Measurements from ENCODE around the gene PRAME. TPM values are rescaled to one million over a fixed set of nuclear protein-coding genes. Genes with fewer than 3 reads are reported as not detected.

The PRAME gene
- total and polyA plus RNA-seq, 2 donors, result 0.89 to 1.1 TPM

DNA sequence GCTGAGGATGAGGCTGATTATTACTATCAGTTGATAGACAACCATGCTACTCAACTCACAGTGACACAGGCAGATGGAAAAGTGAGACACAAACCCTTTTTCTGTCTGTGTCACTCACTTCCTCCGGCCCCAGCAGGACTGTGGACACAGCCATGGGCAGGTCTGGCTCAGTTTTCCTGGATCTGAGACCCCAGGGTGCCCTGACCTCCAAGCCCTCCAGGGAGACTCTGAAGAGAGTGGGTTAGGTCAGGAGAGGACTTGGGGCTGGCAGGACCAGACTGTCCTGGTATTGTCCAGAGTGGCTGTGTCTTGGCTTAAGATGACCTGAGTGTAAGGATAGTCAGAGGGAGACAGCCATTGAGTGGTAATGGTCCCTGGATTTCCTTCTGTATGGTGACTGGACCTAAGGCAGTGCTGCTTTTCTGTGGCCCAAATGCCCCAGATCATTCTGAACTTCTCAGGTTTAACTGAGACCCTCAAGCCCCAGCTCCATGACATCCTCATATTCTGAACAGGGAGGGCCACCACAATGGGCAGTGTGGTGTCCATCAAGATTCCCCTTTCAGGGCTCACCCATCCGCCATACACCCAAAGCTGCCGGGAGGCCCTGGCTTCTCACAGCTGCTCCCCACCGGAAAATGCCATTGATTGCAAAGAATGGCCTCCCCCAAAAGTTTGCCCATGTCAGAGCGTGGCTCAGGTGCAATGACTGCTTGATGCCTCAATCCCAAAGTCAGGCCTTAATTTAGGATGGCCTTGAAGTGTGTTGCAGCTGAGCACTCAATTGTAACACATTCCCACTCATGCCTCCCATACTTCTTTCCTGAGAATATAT lies 36.2 kb upstream of the PRAME start:
- H3K9me3 ChIP-seq (ENCODE audit: control insufficient read depth in 2 of 2, insufficient read depth in 1 of 2, low read length in 1 of 2), result no peaks in the 10 kb centered on the region
- H3K27ac ChIP-seq (ENCODE audit: low read depth in 1 of 2, low read length in 1 of 2), result no peak overlapping the region
- H3K27me3 ChIP-seq (ENCODE audit: control insufficient read depth in 2 of 2, insufficient read depth in 1 of 2, low read length in 1 of 2), result peaks cover 0 to 3% of the 10 kb centered on the region in 2 donors
- 97% methylated on average over 5 of the region's 5 CpGs for WGBS
- H3K36me3 ChIP-seq (ENCODE audit: control insufficient read depth in 2 of 2, insufficient read depth in 2 of 2, low read length in 1 of 2), result no peaks in the 10 kb centered on the region
- H3K4me1 ChIP-seq (ENCODE audit: control insufficient read depth in 2 of 2, insufficient read depth in 2 of 2, low read length in 2 of 2), result no peaks in the 10 kb centered on the region
- H3K4me3 ChIP-seq (ENCODE audit: low read length in 2 of 2), result no peak overlapping the region
- no peak for DNase-seq (ENCODE audit: low read depth in 6 of 9, low spot score in 9 of 9)

DNA sequence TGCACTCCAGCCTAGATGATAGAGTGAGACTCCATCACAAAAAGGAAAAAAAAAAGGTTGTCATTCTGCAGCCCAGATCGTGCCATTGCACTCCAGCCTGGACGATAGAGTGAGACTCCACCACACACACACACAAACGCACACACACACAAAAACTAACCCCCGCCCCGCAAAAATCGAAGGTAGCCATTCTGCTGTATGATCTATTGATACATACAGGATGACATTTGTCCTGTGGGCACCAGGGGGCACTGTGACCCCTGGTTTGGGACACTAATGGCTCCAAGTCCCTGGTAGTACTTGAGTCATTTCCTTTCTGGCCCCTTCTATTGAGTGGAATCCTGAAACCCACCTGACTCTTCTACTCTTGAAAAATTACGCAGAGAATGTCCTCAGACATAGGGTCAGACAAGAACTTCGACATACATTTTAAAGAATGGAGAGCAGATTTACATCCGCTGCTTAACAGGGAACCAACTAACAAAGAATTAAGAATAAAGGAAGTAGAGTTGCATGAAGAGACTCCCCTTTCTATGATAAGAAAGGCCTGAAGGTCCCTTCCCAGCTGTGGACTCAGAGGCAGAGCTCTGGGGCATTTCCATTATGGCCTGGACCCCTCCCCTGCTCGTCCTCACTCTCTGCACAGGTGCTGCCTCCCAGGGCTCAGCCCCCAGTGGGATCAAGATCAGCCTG lies 35.0 kb upstream of the PRAME start:
- Histone ChIP-seq H3K27ac (ENCODE audit: low read depth in 1 of 2, low read length in 1 of 2) (no peak overlapping the region), H3K36me3 (ENCODE audit: control insufficient read depth in 2 of 2, insufficient read depth in 2 of 2, low read length in 1 of 2) (no peaks in the 10 kb centered on the region), H3K9me3 (ENCODE audit: control insufficient read depth in 2 of 2, insufficient read depth in 1 of 2, low read length in 1 of 2) (no peaks in the 10 kb centered on the region), H3K27me3 (ENCODE audit: control insufficient read depth in 2 of 2, insufficient read depth in 1 of 2, low read length in 1 of 2) (peaks cover 0 to 3% of the 10 kb centered on the region in 2 donors), H3K4me3 (ENCODE audit: low read length in 2 of 2) (no peak overlapping the region), H3K4me1 (ENCODE audit: control insufficient read depth in 2 of 2, insufficient read depth in 2 of 2, low read length in 2 of 2) (no peaks in the 10 kb centered on the region)
- WGBS, result 58% methylated on average over 10 of the region's 10 CpGs
- DNase-seq (ENCODE audit: low read depth in 6 of 9, low spot score in 9 of 9), result peak; percentile 15 to 74 (median 38)

DNA sequence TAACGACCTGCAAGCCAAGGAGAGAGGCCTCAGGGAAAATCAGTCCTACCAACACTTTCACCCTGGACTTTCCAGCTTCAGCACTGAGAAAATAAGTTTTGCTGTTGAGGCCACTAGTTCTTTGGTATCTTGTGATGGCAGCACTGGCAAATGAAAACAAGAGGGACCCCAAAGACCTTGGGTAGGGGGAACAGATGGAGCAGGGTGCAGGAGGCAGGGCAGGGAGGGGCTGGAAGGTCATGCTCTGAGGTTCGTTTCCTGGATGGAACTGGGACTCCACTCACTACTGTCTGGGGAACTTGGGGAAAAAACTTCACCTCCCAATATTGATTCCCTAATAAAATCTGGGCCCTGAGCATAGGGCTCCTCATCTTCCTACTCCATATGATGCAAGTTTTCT lies 34.2 kb upstream of the PRAME start:
- WGBS, result 88% methylated on average over 2 of the region's 2 CpGs
- DNase-seq (ENCODE audit: low read depth in 6 of 9, low spot score in 9 of 9), result no peak
- Histone ChIP-seq H3K36me3 (ENCODE audit: control insufficient read depth in 2 of 2, insufficient read depth in 2 of 2, low read length in 1 of 2) (no peaks in the 10 kb centered on the region), H3K27me3 (ENCODE audit: control insufficient read depth in 2 of 2, insufficient read depth in 1 of 2, low read length in 1 of 2) (peaks cover 0 to 3% of the 10 kb centered on the region in 2 donors), H3K9me3 (ENCODE audit: control insufficient read depth in 2 of 2, insufficient read depth in 1 of 2, low read length in 1 of 2) (no peaks in the 10 kb centered on the region), H3K27ac (ENCODE audit: low read depth in 1 of 2, low read length in 1 of 2) (no peak overlapping the region), H3K4me1 (ENCODE audit: control insufficient read depth in 2 of 2, insufficient read depth in 2 of 2, low read length in 2 of 2) (no peaks in the 10 kb centered on the region), H3K4me3 (ENCODE audit: low read length in 2 of 2) (no peak overlapping the region)

DNA sequence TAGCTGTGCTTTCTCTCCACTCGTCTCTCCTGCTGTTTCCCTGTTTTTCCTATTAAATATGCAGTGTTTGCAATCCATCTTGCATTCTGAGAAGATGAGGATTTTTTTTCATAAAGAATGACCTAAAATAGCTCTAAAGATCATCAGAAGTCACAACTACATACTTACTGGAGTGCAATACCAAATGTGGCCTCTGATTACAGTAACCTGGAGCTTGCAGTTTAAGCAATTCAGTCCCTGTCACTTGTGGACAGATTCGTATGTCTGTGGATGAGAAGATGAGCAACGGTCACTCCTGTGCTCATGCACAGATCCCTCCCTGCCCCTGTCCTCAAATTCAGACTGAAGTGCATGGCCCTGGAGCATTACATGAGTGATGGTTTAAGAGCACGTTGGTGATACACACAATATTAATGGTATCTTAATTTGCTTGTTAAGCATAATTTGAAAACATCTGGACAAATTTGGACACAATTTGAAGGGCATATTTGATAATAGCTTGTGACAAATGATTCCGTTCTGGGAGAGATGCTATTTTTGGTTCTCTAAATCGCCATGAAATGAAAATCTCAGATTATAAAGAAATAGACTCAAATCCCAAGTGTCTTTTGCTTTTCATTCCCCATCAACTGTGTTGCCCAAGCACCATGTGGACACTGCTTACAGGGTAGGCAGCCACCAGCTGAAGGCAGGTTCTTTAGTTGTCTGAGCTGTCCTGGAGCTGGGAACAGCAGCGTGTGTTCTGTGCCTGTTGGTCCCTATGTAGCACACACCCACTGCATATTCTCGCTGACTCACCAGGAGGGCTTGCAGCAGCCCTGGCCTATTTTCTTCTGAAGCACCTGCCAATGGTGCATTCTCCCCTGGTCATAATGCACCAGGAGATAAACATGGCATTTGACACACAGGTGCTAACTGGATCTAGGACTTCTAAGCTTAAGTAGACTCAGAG lies 32.6 kb upstream of the PRAME start:
- no peak overlapping the region for H3K4me3 ChIP-seq (ENCODE audit: low read length in 2 of 2)
- H3K36me3 ChIP-seq (ENCODE audit: control insufficient read depth in 2 of 2, insufficient read depth in 2 of 2, low read length in 1 of 2), result no peaks in the 10 kb centered on the region
- no peaks in the 10 kb centered on the region for H3K9me3 ChIP-seq (ENCODE audit: control insufficient read depth in 2 of 2, insufficient read depth in 1 of 2, low read length in 1 of 2)
- no peak for DNase-seq (ENCODE audit: low read depth in 6 of 9, low spot score in 9 of 9)
- no peaks in the 10 kb centered on the region for H3K4me1 ChIP-seq (ENCODE audit: control insufficient read depth in 2 of 2, insufficient read depth in 2 of 2, low read length in 2 of 2)
- no peak overlapping the region for H3K27ac ChIP-seq (ENCODE audit: low read depth in 1 of 2, low read length in 1 of 2)
- 91% methylated on average over 8 of the region's 8 CpGs for WGBS
- peaks cover 0 to 3% of the 10 kb centered on the region in 2 donors for H3K27me3 ChIP-seq (ENCODE audit: control insufficient read depth in 2 of 2, insufficient read depth in 1 of 2, low read length in 1 of 2)

DNA sequence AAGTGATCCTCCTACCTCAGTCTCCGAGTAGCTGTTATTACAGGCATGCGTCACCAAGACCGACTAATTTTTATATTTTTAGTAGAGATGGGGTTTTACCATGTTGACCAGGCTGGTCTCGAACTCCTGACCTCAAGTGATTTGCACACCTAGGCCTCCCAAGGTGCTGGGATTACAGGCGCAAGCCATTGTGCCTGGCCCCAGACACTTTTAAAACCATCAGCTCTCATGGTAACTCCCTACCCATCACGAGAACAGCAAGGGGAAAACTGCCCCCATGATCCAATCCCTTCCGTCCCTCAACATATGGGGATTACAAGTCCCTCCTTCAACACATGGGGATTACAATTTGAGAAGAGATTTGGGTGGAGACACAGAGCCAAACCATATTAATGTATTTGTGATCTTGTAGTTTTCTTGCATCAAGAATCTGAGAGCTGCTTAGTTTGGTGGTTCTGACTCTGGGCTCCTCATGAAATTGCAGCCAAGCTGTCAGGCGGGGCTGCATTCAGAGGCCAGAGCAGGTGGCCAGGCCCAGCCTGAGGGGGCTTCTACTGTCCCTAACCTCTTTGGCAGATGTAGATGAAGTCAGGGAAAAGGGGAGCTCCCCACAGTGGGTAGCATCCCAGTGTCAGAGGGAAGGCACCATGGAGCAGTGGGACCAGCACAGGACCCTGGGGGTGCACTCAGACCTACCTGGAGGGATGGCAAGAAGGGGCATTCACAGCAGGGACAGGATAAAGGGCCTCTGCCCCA lies 31.2 kb upstream of the PRAME start:
- H3K4me1 ChIP-seq (ENCODE audit: control insufficient read depth in 2 of 2, insufficient read depth in 2 of 2, low read length in 2 of 2), result no peaks in the 10 kb centered on the region
- no peaks in the 10 kb centered on the region for H3K9me3 ChIP-seq (ENCODE audit: control insufficient read depth in 2 of 2, insufficient read depth in 1 of 2, low read length in 1 of 2)
- H3K36me3 ChIP-seq (ENCODE audit: control insufficient read depth in 2 of 2, insufficient read depth in 2 of 2, low read length in 1 of 2), result no peaks in the 10 kb centered on the region
- no peak for DNase-seq (ENCODE audit: low read depth in 6 of 9, low spot score in 9 of 9)
- WGBS, result 98% methylated on average over 8 of the region's 8 CpGs
- H3K27ac ChIP-seq (ENCODE audit: low read depth in 1 of 2, low read length in 1 of 2), result no peak overlapping the region
- peaks cover 0 to 3% of the 10 kb centered on the region in 2 donors for H3K27me3 ChIP-seq (ENCODE audit: control insufficient read depth in 2 of 2, insufficient read depth in 1 of 2, low read length in 1 of 2)
- H3K4me3 ChIP-seq (ENCODE audit: low read length in 2 of 2), result no peak overlapping the region

DNA sequence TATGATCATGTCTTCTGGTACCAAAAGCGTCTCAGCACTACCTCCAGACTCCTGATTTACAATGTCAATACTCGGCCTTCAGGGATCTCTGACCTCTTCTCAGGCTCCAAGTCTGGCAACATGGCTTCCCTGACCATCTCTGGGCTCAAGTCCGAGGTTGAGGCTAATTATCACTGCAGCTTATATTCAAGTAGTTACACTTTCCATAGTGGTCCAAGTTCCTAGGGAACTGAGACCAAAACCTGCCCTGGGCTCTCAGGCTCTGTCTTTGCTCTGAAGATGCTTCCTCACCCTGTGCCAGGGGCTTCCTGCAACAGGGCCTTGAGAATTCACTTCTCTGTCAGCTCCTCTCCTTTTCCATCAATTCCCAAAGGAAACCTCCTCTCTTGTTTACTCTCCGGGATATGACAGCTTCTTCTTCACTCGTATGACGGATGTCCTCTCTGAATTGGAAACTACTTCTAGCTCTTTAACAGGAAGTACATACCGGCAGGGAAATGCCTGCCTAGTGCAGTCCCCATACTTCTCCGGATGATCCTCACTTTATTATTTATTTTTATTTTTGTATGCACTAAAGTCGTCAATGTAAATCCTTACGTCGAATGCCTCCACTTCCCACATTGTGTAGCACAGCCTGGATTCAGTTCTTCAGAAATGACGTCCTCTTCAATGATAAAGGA lies 29.6 kb upstream of the PRAME start:
- H3K9me3 ChIP-seq (ENCODE audit: control insufficient read depth in 2 of 2, insufficient read depth in 1 of 2, low read length in 1 of 2), result no peaks in the 10 kb centered on the region
- H3K4me3 ChIP-seq (ENCODE audit: low read length in 2 of 2), result no peak overlapping the region
- peaks cover 0 to 3% of the 10 kb centered on the region in 2 donors for H3K27me3 ChIP-seq (ENCODE audit: control insufficient read depth in 2 of 2, insufficient read depth in 1 of 2, low read length in 1 of 2)
- no peaks in the 10 kb centered on the region for H3K36me3 ChIP-seq (ENCODE audit: control insufficient read depth in 2 of 2, insufficient read depth in 2 of 2, low read length in 1 of 2)
- H3K27ac ChIP-seq (ENCODE audit: low read depth in 1 of 2, low read length in 1 of 2), result no peak overlapping the region
- 77% methylated on average over 12 of the region's 12 CpGs for WGBS
- H3K4me1 ChIP-seq (ENCODE audit: control insufficient read depth in 2 of 2, insufficient read depth in 2 of 2, low read length in 2 of 2), result no peaks in the 10 kb centered on the region
- no peak for DNase-seq (ENCODE audit: low read depth in 6 of 9, low spot score in 9 of 9)

GRCh38 chr22:22587577-22588188 lies 28.6 kb upstream of the PRAME start:
- H3K4me3 ChIP-seq (ENCODE audit: low read length in 2 of 2), result no peak overlapping the region
- 75% methylated on average over 3 of the region's 3 CpGs for WGBS
- peaks cover 0 to 3% of the 10 kb centered on the region in 2 donors for H3K27me3 ChIP-seq (ENCODE audit: control insufficient read depth in 2 of 2, insufficient read depth in 1 of 2, low read length in 1 of 2)
- no peak for DNase-seq (ENCODE audit: low read depth in 6 of 9, low spot score in 9 of 9)
- H3K27ac ChIP-seq (ENCODE audit: low read depth in 1 of 2, low read length in 1 of 2), result no peak overlapping the region
- H3K36me3 ChIP-seq (ENCODE audit: control insufficient read depth in 2 of 2, insufficient read depth in 2 of 2, low read length in 1 of 2), result no peaks in the 10 kb centered on the region
- H3K4me1 ChIP-seq (ENCODE audit: control insufficient read depth in 2 of 2, insufficient read depth in 2 of 2, low read length in 2 of 2), result no peaks in the 10 kb centered on the region
- no peaks in the 10 kb centered on the region for H3K9me3 ChIP-seq (ENCODE audit: control insufficient read depth in 2 of 2, insufficient read depth in 1 of 2, low read length in 1 of 2)

GRCh38 chr22:22584722-22585121 lies 25.7 kb upstream of the PRAME start:
- no peak for DNase-seq (ENCODE audit: low read depth in 6 of 9, low spot score in 9 of 9)
- Histone ChIP-seq H3K27ac (ENCODE audit: low read depth in 1 of 2, low read length in 1 of 2) (no peak overlapping the region), H3K9me3 (ENCODE audit: control insufficient read depth in 2 of 2, insufficient read depth in 1 of 2, low read length in 1 of 2) (no peaks in the 10 kb centered on the region), H3K4me1 (ENCODE audit: control insufficient read depth in 2 of 2, insufficient read depth in 2 of 2, low read length in 2 of 2) (no peaks in the 10 kb centered on the region), H3K27me3 (ENCODE audit: control insufficient read depth in 2 of 2, insufficient read depth in 1 of 2, low read length in 1 of 2) (peaks cover 0 to 2% of the 10 kb centered on the region in 2 donors), H3K4me3 (ENCODE audit: low read length in 2 of 2) (no peak overlapping the region), H3K36me3 (ENCODE audit: control insufficient read depth in 2 of 2, insufficient read depth in 2 of 2, low read length in 1 of 2) (no peaks in the 10 kb centered on the region)
- 75% methylated on average over 3 of the region's 3 CpGs for WGBS

Data from thymus (tissue), 11 donors.